GM03348 (cell line): ENCODE results near the gene RTTN.

Source experiments
- DNase-seq: peaks from one replicate; pipeline ENCODE4 v3.0.0; 2012; ENCODE audit warnings: low spot score

The RTTN gene

GRCh38 chr18:70024093-70024492 lies 181.4 kb downstream of the RTTN start:
- DNase-seq: no peak

DNA sequence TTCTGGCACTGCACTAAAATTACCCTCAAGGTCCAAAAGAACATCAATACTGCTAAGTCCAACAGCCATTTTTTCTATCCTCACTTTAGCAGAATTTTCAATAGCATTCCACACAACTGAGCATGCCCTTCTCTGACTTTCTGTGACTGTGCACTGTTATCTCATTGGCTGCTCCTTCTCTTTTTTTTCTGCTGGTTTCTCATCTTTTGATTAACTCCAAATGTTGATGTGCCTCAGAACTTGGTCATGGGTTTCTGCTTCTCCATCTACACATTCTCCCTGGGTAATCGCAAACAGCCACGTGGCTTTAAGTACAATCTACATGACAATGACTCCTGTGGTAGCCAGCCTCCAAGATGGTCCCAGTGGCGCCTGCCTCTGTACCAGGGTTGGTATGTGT lies 182.9 kb downstream of the RTTN start:
- DNase-seq: no peak

DNA sequence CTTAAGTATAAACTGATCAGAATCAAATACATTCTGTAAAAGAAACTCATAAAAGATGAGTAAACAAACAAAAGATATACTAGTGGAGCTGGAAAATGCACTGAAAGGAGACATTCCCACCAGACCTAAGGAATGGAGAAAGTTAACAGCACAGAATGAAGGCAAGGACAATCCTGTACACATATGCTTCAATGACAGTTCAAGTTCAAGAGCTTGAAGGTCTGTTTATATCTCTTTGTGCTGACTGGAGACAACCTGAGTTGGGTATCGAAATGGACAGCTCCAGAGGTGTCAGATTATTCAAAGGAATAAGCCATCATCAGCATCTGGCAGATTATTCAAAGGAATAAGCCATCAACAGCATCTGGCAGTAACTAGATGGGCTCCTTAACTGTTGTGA lies 184.0 kb downstream of the RTTN start:
- no peak for DNase-seq

DNA sequence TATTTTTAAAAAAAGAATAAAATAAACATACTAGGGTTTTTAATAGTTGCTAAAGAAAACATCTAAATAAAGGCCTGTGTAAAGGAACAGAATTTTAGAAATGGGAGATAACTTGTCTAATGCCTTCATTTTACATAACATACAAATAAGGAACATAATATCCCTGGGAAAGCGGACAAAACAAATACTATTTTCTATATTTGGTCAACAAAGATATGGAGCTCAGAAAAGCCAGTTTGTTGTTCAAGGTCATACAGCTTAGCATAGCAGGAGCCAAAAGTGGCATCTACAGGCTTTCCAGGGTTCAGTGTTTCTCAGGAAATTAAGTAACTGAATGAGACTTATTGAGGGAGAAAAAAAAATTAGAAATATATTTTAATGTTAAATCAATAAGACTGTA lies 184.4 kb downstream of the RTTN start:
- DNase-seq: no peak

- DNase-seq: no peak
These were observed 185.5 kb downstream of the RTTN start for GRCh38 chr18:70019991-70020390.

DNA sequence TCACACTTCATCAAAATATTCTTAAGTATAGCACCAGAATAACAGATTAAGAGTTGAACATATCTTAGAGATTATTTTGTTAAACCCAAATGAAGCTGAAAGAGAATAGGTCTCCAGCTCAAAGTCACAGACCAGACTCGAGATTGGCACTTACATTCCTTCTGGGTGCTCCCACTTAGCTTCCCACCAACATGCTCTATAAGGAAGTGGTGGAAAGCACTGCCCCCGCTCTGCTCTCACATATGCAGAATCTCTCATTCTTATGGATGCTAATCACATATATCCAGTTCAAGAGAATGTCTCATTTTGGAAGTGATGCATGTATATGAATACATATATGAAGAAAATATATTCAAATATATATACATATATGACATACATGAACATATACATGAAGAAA lies 186.4 kb downstream of the RTTN start:
- no peak for DNase-seq

DNA sequence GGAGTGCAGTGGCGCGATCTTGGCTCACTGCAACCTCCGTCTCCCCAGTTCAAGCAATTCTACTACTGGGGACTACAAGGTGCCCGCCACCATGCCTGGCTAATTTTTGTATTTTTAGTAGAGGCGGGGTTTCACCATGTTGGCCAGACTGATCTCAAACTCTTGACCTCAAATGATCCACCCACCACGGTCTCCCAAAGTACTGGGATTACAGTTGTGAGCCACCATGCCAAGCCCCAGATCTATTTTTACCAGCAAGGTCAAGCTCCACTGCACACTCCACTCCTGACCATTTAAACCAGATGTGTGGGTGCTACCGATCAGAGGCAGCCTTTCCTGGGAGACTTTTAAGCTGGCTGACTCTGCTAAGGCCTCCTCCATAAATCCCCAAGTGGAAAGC lies 190.4 kb downstream of the RTTN start:
- DNase-seq: no peak

GRCh38 chr18:70005580-70005979 lies 199.9 kb downstream of the RTTN start:
- no peak for DNase-seq

- DNase-seq: no peak
These were observed 200.8 kb downstream of the RTTN start for GRCh38 chr18:70004696-70005095.

- DNase-seq: no peak
These were observed 205.8 kb downstream of the RTTN start for GRCh38 chr18:69999656-70000055.

GRCh38 chr18:69998523-69998987 lies 206.9 kb downstream of the RTTN start:
- no peak for DNase-seq

DNA sequence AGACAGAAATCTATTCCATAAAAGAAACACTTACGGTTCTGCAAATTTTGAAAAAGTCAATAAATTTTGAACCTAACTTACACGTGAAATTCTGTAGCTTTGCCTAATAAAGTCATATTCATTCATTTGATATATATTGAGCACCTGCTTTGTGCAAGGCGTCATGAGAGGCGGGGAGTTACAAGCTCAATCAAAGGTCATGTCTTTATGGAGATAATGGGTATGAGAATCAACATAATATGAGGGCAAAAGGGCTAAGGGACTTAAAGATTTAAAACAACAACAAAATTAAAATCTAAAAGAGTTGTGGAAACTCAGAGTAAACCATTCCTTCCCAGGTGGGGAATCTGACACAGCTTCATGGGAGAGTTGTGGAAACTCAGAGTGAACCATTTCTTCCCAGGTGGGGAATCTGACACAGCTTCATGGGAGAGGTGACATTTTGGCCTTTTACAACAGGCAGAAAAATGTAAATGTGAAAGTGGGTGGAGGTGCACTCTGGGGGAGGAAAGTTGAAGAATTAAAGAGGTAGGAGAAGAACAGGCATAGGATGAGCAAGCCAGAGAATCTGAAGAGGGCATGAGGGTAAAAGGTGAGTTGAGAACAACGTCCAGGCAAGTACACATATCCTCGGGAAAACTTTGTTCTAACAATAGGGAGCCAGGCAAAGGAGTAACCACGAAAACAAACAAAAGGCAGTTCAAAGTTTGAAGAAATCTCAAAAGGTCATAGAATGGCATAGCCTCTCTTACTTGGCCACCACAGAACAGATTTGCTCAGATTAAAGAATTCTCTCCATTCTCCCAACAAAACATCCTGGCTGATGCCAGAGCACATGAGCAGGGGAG lies 208.3 kb downstream of the RTTN start:
- DNase-seq: no peak

- DNase-seq: no peak
These were observed 209.1 kb downstream of the RTTN start for GRCh38 chr18:69996417-69996816.

- no peak for DNase-seq
These were observed 209.7 kb downstream of the RTTN start for GRCh38 chr18:69995774-69996173.

GRCh38 chr18:69992776-69993175 lies 212.7 kb downstream of the RTTN start:
- no peak for DNase-seq

- DNase-seq: no peak
These were observed 217.6 kb downstream of the RTTN start for GRCh38 chr18:69987870-69988269.

DNA sequence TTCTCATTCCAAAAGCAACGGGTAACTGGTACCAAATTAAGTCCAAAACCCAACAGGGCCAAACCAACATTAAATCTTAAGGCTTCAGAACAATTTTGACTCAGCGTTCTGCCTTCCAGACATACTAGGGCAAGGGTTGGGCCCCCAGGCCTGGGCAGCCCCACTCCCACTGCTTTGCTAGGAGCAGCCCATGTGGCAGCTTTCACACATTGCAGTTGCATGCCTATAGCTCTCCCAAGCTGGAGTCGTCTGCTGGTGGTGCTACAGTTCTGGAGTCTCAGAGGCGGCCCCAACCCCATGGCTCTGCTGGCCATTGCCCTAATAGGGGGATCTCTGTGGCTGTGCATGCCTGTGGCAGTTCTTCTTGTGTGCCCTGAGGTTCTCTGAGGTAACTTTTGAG lies 220.2 kb downstream of the RTTN start:
- DNase-seq: no peak

DNA sequence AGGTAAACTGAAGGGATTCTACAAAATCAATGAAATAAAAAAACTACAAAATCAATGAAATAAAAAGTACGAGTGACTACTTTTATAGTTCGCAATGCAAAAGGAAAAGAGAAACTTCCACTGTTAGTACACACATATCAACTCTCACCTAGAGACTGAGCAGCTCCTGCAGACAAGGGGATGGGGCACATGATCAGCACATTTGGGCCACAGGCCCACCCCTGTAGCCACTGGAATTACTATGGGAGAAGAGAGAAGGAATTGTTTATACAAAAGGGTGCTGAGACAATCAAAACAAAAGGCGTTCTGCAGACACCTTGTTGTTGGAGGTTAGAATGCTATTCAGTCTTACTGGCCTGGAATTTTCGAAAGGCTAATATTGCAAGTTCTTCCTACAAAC lies 223.1 kb downstream of the RTTN start:
- DNase-seq: no peak

- no peak for DNase-seq
These were observed 223.5 kb downstream of the RTTN start for GRCh38 chr18:69981948-69982347.

DNA sequence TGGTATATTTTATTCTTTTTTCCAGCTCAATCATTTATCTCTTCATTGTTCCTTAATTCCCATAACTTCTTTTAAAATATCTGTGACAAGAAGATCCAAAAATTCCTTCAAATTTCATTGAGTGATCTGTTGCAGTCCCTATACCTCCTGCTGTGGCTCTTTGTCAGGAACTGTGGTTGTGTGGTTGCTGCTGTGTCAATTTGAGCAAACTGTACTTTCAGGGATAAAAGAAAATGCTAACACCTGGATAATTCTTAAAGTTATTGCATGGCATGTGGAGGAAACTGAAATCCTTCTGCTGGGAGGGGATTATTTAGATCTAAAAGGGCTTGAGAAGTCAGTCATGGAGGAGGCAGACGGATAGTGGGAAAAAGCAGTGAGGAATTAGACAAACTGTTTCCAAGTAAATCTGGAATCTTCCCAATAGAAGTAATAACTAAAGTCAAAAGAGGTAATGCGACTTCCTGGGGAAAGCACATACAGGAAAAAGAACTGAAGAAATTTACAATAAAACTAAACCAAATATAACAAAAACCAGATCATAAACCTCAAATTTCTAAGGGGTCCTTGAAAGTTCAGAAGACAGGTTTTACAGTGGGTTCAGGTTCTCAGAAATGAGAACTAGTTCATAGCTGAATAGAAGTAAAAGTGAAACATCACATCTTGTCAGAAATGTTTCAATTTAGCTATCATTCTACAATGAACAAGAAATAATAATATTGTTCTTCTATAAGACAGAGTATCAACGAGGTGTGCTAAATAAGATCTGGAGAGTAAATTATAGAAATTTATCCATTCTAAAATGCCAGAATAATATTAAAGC lies 224.3 kb downstream of the RTTN start:
- DNase-seq: no peak

DNA sequence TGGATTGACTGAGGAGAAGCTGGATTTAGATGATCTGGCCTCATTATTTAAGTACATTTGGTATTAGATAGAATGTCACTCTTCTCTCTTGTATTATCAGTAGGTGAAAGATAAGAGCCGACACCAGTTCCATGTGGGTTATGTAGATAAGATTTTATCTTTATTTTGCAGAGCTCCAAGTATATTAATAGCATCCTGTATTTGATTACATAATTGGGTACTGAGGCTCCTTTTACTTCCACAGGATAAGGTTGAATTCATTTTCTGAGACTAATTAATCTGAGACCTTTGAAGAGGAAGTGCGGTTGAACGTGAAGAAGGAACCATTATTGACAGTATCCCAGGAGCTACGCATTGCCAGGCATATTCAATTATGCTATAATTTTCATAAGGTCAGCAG lies 225.0 kb downstream of the RTTN start:
- DNase-seq: no peak

- no peak for DNase-seq
These were observed 226.5 kb downstream of the RTTN start for GRCh38 chr18:69978732-69979715.
